DOHH2 (cell line): ENCODE data around the gene CACNA1I.

Experiments used
- H3F3A ChIP-seq: fragments of 200-600 bp; sonication (generic), shearing (Covaris generic); 2 replicates; pipeline ENCODE4 v1.6.0; 2016; ENCODE audit warnings: antibody characterized with exemption, mild to moderate bottlenecking; ENCODE audit not compliant: control insufficient read depth, insufficient read depth
- H3K27ac ChIP-seq: fragments of 200-600 bp; sonication (generic); 2 replicates; pipeline ENCODE4 v1.5.1; 2014; ENCODE audit warnings: low read depth, mild to moderate bottlenecking, low read length, moderate library complexity
- H3K27me3 ChIP-seq: fragments of 200-600 bp; sonication (generic); 2 replicates; pipeline ENCODE4 v1.6.1; 2014; ENCODE audit warnings: mild to moderate bottlenecking, low read length, mixed read lengths; ENCODE audit not compliant: control insufficient read depth
- H3K36me3 ChIP-seq: fragments of 200-600 bp; sonication (generic); 2 replicates; pipeline ENCODE4 v1.6.1; 2014; ENCODE audit warnings: mild to moderate bottlenecking, low read length, moderate library complexity, mixed read lengths; ENCODE audit not compliant: control insufficient read depth
- H3K4me1 ChIP-seq: fragments of 200-600 bp; sonication (generic); 2 replicates; pipeline ENCODE4 v1.6.1; 2014; ENCODE audit warnings: mild to moderate bottlenecking, low read length, mixed read lengths; ENCODE audit not compliant: control insufficient read depth
- H3K4me2 ChIP-seq: fragments of 200-600 bp; sonication (generic); 2 replicates; pipeline ENCODE4 v1.6.0; 2014; ENCODE audit warnings: mild to moderate bottlenecking, low read length, moderate library complexity
- H3K4me3 ChIP-seq: fragments of 200-600 bp; sonication (generic); 2 replicates; pipeline ENCODE4 v1.5.1; 2014; ENCODE audit warnings: mild to moderate bottlenecking, low read length, mixed read lengths
- H3K79me2 ChIP-seq: fragments of 200-600 bp; sonication (generic); 2 replicates; pipeline ENCODE4 v1.6.1; 2014; ENCODE audit warnings: mild to moderate bottlenecking, low read length, mixed read lengths; ENCODE audit not compliant: control insufficient read depth
- H3K9me2 ChIP-seq: fragments of 200-600 bp; sonication (generic); replicated peaks from 2 replicates; pipeline ENCODE4 v1.6.1; 2014; ENCODE audit warnings: mild to moderate bottlenecking, low read length, mixed read lengths; ENCODE audit not compliant: control insufficient read depth
- H3K9me3 ChIP-seq: fragments of 200-600 bp; sonication (generic); 2 replicates; pipeline ENCODE4 v1.6.1; 2014; ENCODE audit warnings: antibody characterized with exemption, low read length, mixed read lengths; ENCODE audit not compliant: control insufficient read depth, insufficient read depth
- H4K20me1 ChIP-seq: fragments of 200-600 bp; sonication (generic); 2 replicates; pipeline ENCODE4 v1.6.0; 2014; ENCODE audit warnings: low read depth, mild to moderate bottlenecking, antibody characterized with exemption, low read length, moderate library complexity; ENCODE audit not compliant: control insufficient read depth, insufficient read depth
- EZH2phosphoT487 ChIP-seq: fragments of 200-600 bp; sonication (generic); IDR thresholded peaks from 2 replicates; pipeline ENCODE4 v1.6.1; 2017; ENCODE audit warnings: borderline replicate concordance, mild to moderate bottlenecking, antibody characterized with exemption, low read length, moderate library complexity, mixed read lengths
- TF ChIP-seq, protein P1 (sequence below): fragments of 200-600 bp; sonication (generic); IDR thresholded peaks from one replicate; pipeline ENCODE4 v1.5.1; 2014; ENCODE audit warnings: antibody characterized with exemption, mild to moderate bottlenecking, low read depth, low read length; ENCODE audit not compliant: poor library complexity, severe bottlenecking

The CACNA1I gene

GRCh38 chr22:39553429-39553828 is 17.1 kb upstream of the CACNA1I start:
- H3K4me3 ChIP-seq, result no peak overlapping the region
- H3K27ac ChIP-seq, result no peak overlapping the region
- H3K9me2 ChIP-seq, result no peaks in the 10 kb centered on the region
- TF ChIP-seq, protein P1, sequence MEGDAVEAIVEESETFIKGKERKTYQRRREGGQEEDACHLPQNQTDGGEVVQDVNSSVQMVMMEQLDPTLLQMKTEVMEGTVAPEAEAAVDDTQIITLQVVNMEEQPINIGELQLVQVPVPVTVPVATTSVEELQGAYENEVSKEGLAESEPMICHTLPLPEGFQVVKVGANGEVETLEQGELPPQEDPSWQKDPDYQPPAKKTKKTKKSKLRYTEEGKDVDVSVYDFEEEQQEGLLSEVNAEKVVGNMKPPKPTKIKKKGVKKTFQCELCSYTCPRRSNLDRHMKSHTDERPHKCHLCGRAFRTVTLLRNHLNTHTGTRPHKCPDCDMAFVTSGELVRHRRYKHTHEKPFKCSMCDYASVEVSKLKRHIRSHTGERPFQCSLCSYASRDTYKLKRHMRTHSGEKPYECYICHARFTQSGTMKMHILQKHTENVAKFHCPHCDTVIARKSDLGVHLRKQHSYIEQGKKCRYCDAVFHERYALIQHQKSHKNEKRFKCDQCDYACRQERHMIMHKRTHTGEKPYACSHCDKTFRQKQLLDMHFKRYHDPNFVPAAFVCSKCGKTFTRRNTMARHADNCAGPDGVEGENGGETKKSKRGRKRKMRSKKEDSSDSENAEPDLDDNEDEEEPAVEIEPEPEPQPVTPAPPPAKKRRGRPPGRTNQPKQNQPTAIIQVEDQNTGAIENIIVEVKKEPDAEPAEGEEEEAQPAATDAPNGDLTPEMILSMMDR, result no peak
- no peak for TF ChIP-seq EZH2phosphoT487
- no peaks in the 10 kb centered on the region for H4K20me1 ChIP-seq
- H3K27me3 ChIP-seq, result peaks cover 22% of the 10 kb centered on the region
- H3K9me3 ChIP-seq, result no peaks in the 10 kb centered on the region
- H3K79me2 ChIP-seq, result no peaks in the 10 kb centered on the region
- H3K4me1 ChIP-seq, result no peaks in the 10 kb centered on the region
- no peaks in the 10 kb centered on the region for H3K36me3 ChIP-seq
- H3F3A ChIP-seq, result no peaks in the 10 kb centered on the region
- H3K4me2 ChIP-seq, result no peak overlapping the region

GRCh38 chr22:39554151-39554550 is 16.4 kb upstream of the CACNA1I start:
- H3K36me3 ChIP-seq, result no peaks in the 10 kb centered on the region
- no peaks in the 10 kb centered on the region for H4K20me1 ChIP-seq
- no peaks in the 10 kb centered on the region for H3K9me2 ChIP-seq
- no peak overlapping the region for H3K4me3 ChIP-seq
- no peak overlapping the region for H3K4me2 ChIP-seq
- TF ChIP-seq, protein P1, result no peak
- TF ChIP-seq EZH2phosphoT487, result no peak
- H3K4me1 ChIP-seq, result no peaks in the 10 kb centered on the region
- peaks cover 22% of the 10 kb centered on the region for H3K27me3 ChIP-seq
- no peaks in the 10 kb centered on the region for H3K9me3 ChIP-seq
- H3K79me2 ChIP-seq, result no peaks in the 10 kb centered on the region
- no peak overlapping the region for H3K27ac ChIP-seq
- no peaks in the 10 kb centered on the region for H3F3A ChIP-seq

DNA sequence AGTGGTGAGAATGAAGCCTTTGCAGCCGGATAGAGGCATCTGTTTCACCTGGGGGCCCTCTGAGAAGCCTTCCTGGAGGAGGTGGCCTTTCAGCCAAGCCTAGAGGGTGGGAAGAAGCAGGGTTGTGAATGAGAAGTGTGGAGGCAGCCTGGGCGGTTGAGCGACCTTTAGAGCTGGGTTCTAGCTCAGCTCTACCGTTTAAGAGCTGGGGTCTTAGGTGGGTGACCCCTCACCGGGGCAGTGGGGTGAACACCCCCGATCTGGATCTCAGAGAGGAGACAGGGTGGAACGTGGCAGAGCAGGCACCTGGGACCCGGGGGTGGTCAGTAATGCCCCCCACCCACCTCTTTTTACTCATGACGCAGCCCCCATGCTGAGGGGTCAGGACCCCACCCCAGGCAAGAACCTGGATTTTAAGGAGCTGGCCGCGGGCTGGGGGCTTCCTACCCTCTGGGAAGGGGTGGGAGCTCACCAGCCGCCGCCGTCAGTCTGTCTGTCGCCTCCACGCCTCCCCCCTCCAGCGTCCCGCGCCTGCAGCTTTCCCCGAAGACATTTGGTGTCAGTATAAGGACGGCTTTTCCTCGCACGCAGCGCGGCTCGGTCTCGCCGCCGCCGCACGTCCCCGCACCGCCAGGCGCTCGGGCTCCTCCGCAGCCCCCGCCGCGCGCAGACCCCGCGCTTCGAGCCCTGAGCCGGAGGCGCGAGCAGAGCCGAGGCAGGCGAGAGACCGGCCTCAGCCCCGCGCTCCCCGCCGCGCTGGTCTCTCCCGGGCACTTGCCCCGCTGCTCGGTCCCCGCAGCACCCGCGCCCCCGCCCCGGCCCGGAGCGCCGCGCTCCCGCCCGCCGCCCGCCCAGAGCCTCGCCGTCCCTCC is 13.3 kb upstream of the CACNA1I start:
- Histone ChIP-seq H3K9me3 (no peaks in the 10 kb centered on the region), H3K27ac (no peak overlapping the region), H3F3A (no peaks in the 10 kb centered on the region), H3K4me1 (no peaks in the 10 kb centered on the region), H3K27me3 (peaks cover 12% of the 10 kb centered on the region; the same call in 1 of the 2 replicates), H3K4me2 (no peak overlapping the region), H3K4me3 (no peak overlapping the region), H3K36me3 (no peaks in the 10 kb centered on the region), H4K20me1 (no peaks in the 10 kb centered on the region), H3K79me2 (no peaks in the 10 kb centered on the region), H3K9me2 (no peaks in the 10 kb centered on the region)
- TF ChIP-seq EZH2phosphoT487, result no peak
- TF ChIP-seq, protein P1, result no peak
